ENCODE results near the gene SFTA2.
"Not testable (repeated sequence)": the region's sequence is repeated elsewhere in the genome, so short reads cannot be mapped to it uniquely, and the experiment has no call there.

Gene SFTA2

DNA sequence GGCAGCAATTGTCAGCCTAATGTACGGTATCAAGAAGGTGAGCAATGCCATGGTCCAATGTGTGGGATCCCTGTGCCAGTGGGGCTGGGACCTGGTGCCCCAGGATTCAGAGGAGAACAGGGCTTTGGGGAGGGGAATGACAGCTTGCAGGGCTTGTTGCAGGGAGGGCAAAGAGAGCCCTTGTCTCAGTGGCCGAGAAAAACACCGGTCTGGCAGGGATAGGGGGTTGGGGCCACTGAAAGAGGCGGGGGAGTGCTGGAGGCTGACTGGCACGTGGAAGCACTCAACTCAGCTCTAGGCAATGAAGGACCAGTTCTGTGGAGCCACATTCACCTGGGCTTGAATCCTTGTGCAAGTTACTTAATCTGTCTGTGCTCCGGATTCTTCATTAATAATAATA is 5.3 kb upstream of the SFTA2 start:
- TF ChIP-seq, protein P1, sequence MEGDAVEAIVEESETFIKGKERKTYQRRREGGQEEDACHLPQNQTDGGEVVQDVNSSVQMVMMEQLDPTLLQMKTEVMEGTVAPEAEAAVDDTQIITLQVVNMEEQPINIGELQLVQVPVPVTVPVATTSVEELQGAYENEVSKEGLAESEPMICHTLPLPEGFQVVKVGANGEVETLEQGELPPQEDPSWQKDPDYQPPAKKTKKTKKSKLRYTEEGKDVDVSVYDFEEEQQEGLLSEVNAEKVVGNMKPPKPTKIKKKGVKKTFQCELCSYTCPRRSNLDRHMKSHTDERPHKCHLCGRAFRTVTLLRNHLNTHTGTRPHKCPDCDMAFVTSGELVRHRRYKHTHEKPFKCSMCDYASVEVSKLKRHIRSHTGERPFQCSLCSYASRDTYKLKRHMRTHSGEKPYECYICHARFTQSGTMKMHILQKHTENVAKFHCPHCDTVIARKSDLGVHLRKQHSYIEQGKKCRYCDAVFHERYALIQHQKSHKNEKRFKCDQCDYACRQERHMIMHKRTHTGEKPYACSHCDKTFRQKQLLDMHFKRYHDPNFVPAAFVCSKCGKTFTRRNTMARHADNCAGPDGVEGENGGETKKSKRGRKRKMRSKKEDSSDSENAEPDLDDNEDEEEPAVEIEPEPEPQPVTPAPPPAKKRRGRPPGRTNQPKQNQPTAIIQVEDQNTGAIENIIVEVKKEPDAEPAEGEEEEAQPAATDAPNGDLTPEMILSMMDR (IDR thresholded peaks at IDR 0.05; ENCODE audit: borderline replicate concordance, control extremely low read depth, extremely low read depth, insufficient read depth, missing control alignments), result no peak
- in situ Hi-C loops (cut with MboI; ENCODE audit: low sequenced_read_pairs, unreplicated experiment), result no loop called here
- DNase-seq (ENCODE audit: low spot score), result no peak

DNA sequence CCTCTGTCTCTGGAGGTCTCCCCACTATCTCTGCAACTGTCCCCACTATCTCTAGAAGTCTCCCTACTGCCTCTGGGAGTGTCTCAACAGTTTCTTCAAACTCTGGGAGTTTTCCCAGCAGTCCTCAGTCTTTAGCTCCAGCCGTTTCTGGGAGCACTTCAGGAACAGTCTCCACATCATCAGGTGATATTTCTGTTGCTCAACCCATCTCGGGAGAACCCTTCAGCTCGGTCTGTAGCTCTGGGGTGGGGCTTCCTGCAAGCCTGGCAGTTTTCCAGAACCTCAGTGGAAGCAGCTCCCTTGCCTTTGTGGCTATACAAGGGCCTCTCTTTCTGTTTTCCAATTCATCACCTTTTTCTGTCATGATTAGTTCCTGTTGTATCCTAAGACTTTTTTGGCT is 3.0 kb upstream of the SFTA2 start:
- DNase-seq (ENCODE audit: low spot score), result no peak
- TF ChIP-seq, protein P1 (IDR thresholded peaks at IDR 0.05; ENCODE audit: borderline replicate concordance, control extremely low read depth, extremely low read depth, insufficient read depth, missing control alignments), result no peak
- in situ Hi-C loops (cut with MboI; ENCODE audit: low sequenced_read_pairs, unreplicated experiment), result no loop called here

DNA sequence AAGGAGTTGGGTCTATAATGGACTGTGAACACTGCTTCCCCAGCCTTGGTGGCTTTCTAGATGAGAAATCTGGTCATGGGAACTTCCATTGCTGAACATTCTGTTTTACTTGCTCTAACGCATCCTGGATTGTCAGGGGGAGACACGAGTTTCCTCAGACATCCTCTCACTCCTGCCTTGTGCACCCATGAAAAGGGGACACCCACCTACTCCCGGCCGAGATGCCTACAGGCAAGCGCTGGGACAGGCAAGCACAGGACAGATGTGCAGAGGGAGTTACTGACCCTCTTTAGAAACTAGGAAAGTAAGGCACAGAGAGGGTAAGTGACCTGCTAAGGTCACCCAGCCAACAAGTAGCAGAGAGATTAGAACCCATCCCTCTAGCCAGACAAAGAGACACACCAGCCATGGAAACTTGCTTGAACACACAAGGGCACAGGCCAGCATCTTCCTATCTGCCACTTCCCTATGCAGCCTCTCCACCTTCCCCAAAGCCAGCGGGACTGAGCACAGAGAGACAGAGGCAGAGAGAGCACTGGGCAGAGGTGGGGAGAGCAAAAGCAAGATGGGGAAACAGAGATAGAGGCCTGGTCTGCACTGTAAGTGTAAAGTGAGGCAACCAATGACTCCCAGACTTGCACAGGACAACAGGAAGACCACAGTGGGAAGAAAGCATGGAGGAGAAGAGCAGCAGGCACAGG is 845 bp upstream of the SFTA2 start:
- in situ Hi-C loops (cut with MboI; ENCODE audit: low sequenced_read_pairs, unreplicated experiment), result no loop called here
- TF ChIP-seq, protein P1 (IDR thresholded peaks at IDR 0.05; ENCODE audit: borderline replicate concordance, control extremely low read depth, extremely low read depth, insufficient read depth, missing control alignments), result no peak
- no peak for DNase-seq (ENCODE audit: low spot score)

DNA sequence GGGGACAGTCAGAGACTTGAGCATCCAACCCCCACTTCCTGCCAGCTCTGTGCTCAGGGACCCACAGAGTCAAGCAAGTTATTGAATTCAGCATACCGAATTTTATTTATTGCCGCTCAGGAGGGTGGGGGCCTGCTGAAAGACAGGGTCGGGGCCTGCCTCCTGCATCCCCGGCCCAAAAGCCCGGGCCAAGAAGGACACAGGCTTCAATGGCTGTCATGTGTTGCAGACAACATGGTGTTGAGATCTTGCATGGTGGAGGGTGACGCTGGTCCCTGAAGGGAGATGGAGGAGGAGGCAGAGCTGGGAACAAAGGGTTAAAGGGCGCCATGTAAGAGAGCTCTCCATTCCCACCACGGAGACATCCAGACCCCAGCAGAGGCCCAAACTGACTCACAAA is 698 bp downstream of the SFTA2 start:
- no peak for DNase-seq (ENCODE audit: low spot score)
- TF ChIP-seq, protein P1 (IDR thresholded peaks at IDR 0.05; ENCODE audit: borderline replicate concordance, control extremely low read depth, extremely low read depth, insufficient read depth, missing control alignments), result no peak
- in situ Hi-C loops (cut with MboI; ENCODE audit: low sequenced_read_pairs, unreplicated experiment), result no loop called here

DNA sequence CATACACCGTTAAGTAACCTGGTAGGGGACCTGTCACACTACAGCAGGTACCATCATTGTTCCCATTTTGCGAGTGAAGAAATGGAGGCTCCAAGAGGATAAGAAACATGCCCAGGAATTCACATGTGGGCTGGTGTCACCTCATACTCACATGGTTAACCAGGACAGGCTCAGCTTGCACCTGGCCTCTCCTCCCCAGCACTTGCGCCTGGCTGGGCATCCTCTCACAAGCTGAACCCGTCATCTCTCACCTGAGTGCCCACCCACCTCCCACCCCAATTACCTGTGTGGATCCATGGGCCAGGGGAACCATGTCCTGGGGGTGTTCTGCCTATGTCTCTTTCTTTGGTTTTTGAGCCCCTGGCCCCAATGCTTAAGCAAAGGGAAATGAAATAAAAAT is 1.5 kb downstream of the SFTA2 start:
- DNase-seq (ENCODE audit: low spot score), result no peak
- TF ChIP-seq, protein P1 (IDR thresholded peaks at IDR 0.05; ENCODE audit: borderline replicate concordance, control extremely low read depth, extremely low read depth, insufficient read depth, missing control alignments), result no peak
- in situ Hi-C loops (cut with MboI; ENCODE audit: low sequenced_read_pairs, unreplicated experiment), result no loop called here

DNA sequence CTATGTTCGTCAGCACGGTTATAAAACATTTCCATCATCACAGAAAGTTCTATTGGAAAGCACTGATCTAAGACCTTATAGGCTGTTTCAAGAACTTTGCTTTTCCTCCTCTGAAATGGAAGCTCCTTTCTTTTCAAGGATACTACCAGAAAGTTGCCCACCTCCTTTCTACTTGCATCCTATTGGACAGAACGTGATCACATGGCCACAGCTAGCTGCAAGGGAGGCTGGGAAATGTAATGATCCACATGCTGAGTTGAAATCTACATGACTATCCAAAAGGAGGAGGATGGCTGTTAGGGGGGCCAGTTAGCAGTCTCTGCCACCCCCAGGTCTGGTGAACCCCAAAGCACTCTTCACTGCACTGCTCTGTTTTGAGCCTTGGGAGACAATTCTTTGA is 3.3 kb downstream of the SFTA2 start:
- in situ Hi-C loops (cut with MboI; ENCODE audit: low sequenced_read_pairs, unreplicated experiment), result no loop called here
- TF ChIP-seq, protein P1 (IDR thresholded peaks at IDR 0.05; ENCODE audit: borderline replicate concordance, control extremely low read depth, extremely low read depth, insufficient read depth, missing control alignments), result no peak
- DNase-seq (ENCODE audit: low spot score), result no peak

DNA sequence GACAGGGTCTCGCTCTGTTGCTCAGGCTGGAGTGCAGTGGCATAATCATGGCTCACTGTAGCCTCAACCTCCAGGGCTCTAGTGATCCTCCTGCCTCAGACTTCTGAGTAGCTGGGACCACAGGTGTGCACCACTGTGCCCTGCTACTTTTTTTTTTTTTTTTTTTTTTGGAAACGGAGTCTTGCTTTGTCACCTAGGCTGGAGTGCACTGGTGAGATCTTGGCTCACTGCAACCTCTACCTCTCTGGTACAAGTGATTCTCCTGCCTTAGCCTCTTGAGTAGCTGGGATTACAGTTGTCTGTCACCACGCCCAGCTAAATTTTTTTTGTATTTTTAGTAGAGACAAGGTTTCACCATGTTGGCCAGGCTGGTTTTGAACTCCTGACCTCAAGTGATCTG is 4.9 kb downstream of the SFTA2 start:
- in situ Hi-C loops (cut with MboI; ENCODE audit: low sequenced_read_pairs, unreplicated experiment); DNase-seq (ENCODE audit: low spot score): not testable (repeated sequence)
